Thyroid gland (tissue), 4 donors: ENCODE measurements around the gene SYNJ2. TPM values are rescaled to one million over a fixed set of nuclear protein-coding genes. Genes with fewer than 3 reads are reported as not detected.
A peak's percentile ranks its signal among the peaks of the same experiment; 100 is the strongest.

ENCODE experiments used
- DNase-seq, 2 donors: peaks; one replicate each; pipeline ENCODE4 v3.0.0-alpha.2; 2019
- H3K27ac ChIP-seq, 3 donors: fragments of 200-600 bp; sonication (generic); 1 replicate in 2 of 3; 2 replicates in 1 of 3; pipeline ENCODE4 v1.5.1; 2016 to 2019; ENCODE audit warnings: mild to moderate bottlenecking in 1 of 3, moderate library complexity in 1 of 3
- H3K27me3 ChIP-seq: fragments of 200-600 bp; sonication (generic); one replicate; pipeline ENCODE4 v1.5.1; 2019
- H3K36me3 ChIP-seq, 2 donors: fragments of 200-600 bp; sonication (generic); one replicate each; pipeline ENCODE4 v1.5.1; 2016 to 2019
- H3K4me1 ChIP-seq, 2 donors: fragments of 200-600 bp; sonication (generic); one replicate each; pipeline ENCODE4 v1.5.1; 2017 to 2019
- H3K4me3 ChIP-seq, 3 donors: fragments of 200-600 bp; sonication (generic); replicated peaks in 1 of 3; 1 replicate in 2 of 3; 2 replicates in 1 of 3; pipeline ENCODE4 v1.5.1; 2016; ENCODE audit warnings: mild to moderate bottlenecking in 1 of 3
- H3K9me3 ChIP-seq: fragments of 200-600 bp; sonication (generic); one replicate; pipeline ENCODE4 v1.5.1; 2017
- POLR2A ChIP-seq, 2 donors: fragments of 450-650 bp; IDR thresholded peaks; one replicate each; pipeline ENCODE4 v1.6.1; 2017; ENCODE audit warnings: antibody characterized with exemption in 2 of 2, mild to moderate bottlenecking in 2 of 2, moderate library complexity in 1 of 2
- WGBS, 2 donors: methylation state at CpG; one replicate each; pipeline ENCODE4 v1.1.5; 2017; 5-methylcytosine and 5-hydroxymethylcytosine counted together
- intact Hi-C: fragments of 100-400 bp; cut with DNase I; formaldehyde crosslinking; loops from one replicate; pipeline ENCODE4 v1.15.1; 2023
- total RNA-seq, 4 donors: library from RNA; depleted of rRNA; stranded (reverse); fragments of >200 nt; gene quantifications; one replicate each; pipeline ENCODE4 v1.2.3, GENCODE V29; 2016
- TF ChIP-seq, protein P1 (sequence below), 6 experiments: fragments of 200-600 bp in 3 of 6; fragments of 450-650 bp in 3 of 6; sonication (generic) in 3 of 6; IDR thresholded peaks; one replicate each; pipeline ENCODE4 v1.5.1; 2016 to 2019; ENCODE audit warnings: antibody characterized with exemption in 6 of 6, mild to moderate bottlenecking in 2 of 6, inconsistent platforms in 1 of 6, moderate library complexity in 1 of 6

SYNJ2 gene
- total RNA-seq, 4 donors from 2014 or later = 11.3 to 22.7 (median 13.5) TPM

DNA sequence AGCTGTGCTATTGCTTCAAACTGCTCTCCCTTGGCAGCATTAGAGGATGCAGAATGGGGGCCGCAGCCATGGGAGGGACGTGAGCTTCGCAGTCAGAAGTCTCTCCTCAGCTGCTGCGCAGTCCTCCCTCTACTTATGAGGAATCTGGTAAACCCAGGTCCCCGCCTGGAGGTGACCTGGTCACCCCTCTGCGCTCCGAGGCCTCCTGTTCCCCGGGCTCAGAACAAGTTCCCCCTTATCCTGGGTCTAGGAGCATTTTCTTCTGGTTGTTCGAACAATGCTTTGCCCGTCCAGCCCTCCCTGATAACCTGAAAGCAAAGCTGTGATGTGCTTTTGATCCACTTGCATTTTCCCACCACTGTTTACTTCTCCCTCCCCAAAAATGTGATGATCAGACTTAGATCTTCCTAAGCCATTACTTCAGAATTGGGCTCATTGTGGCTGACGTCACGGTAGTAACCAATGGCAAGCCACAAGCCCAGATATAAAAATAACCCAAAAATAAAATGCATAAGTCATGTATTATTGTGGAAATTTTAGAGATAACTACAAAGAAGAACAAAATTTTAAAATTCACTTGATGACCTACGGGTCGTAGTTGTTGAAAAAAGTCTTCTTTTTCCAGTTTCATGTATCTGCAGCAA is 105.7 kb downstream of the SYNJ2 start:
- Histone ChIP-seq H3K36me3 (no peaks in the 10 kb centered on the region), H3K4me3 (peak overlapping the region in 1 of 3 donors; percentile 23), H3K4me1 (peaks cover 22% of the 10 kb centered on the region in 2 donors), H3K9me3 (no peaks in the 10 kb centered on the region), H3K27me3 (no peaks in the 10 kb centered on the region), H3K27ac (peak overlapping the region; percentile 72 to 94 (median 85))
- intact Hi-C loops = no loop called here
- DNase-seq = no peak
- 83 to 87% methylated on average over 14 of the region's 14 CpGs for WGBS, 2 donors
- TF ChIP-seq, protein P1, sequence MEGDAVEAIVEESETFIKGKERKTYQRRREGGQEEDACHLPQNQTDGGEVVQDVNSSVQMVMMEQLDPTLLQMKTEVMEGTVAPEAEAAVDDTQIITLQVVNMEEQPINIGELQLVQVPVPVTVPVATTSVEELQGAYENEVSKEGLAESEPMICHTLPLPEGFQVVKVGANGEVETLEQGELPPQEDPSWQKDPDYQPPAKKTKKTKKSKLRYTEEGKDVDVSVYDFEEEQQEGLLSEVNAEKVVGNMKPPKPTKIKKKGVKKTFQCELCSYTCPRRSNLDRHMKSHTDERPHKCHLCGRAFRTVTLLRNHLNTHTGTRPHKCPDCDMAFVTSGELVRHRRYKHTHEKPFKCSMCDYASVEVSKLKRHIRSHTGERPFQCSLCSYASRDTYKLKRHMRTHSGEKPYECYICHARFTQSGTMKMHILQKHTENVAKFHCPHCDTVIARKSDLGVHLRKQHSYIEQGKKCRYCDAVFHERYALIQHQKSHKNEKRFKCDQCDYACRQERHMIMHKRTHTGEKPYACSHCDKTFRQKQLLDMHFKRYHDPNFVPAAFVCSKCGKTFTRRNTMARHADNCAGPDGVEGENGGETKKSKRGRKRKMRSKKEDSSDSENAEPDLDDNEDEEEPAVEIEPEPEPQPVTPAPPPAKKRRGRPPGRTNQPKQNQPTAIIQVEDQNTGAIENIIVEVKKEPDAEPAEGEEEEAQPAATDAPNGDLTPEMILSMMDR (IDR thresholded peaks at IDR 0.05) = no peak
- TF ChIP-seq POLR2A (IDR thresholded peaks at IDR 0.05) = no peak

DNA sequence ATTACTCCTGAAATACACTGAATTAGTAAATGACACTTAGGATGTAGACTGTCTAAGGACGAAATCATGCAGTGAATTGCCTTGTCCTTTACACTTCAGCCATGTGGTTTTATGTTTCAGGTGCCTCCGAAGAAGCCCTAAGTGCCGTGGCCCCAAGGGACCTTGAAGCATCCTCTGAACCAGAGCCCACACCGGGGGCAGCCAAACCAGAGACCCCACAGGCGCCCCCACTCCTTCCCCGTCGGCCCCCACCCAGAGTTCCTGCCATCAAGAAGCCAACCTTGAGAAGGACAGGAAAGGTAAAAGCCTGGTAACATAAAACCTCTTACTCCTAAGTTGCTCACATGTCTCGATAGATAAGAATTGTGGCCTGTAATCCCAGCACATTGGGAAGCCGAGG is 111.1 kb downstream of the SYNJ2 start:
- no peak for TF ChIP-seq POLR2A (IDR thresholded peaks at IDR 0.05)
- TF ChIP-seq, protein P1 (IDR thresholded peaks at IDR 0.05) = no peak
- no peak for DNase-seq
- peaks cover 7 to 25% of the 10 kb centered on the region in 2 donors for H3K36me3 ChIP-seq
- H3K4me1 ChIP-seq = no peaks in the 10 kb centered on the region
- no peaks in the 10 kb centered on the region for H3K9me3 ChIP-seq
- H3K27ac ChIP-seq = no peak overlapping the region
- no peak overlapping the region for H3K4me3 ChIP-seq
- no peaks in the 10 kb centered on the region for H3K27me3 ChIP-seq
- intact Hi-C loops = no loop called here
- 93 to 94% methylated on average over 9 of the region's 9 CpGs for WGBS, 2 donors

DNA sequence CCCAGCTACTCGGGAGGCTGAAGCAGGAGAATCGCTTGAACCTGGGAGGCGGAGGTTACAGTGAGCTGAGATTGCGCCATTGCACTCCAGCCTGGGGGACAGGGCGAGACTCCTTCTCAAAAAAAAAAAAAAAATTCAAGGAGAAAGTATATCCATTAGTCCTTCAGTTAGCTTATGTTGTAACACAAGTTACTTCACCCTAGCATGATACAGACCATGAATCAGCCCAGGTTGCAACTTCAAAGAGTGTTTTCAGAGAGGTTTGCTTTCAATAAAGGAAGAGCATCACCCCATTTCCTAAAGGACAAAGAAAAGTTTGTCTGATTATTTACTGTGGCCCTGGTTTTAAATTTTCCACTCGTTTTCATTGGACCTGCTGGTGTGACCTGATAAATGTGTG is 113.4 kb downstream of the SYNJ2 start:
- H3K4me1 ChIP-seq = peaks cover 0 to 3% of the 10 kb centered on the region in 2 donors
- DNase-seq = no peak
- 93% methylated on average over 6 of the region's 6 CpGs for WGBS, 2 donors
- no peak overlapping the region for H3K27ac ChIP-seq
- H3K27me3 ChIP-seq = no peaks in the 10 kb centered on the region
- H3K4me3 ChIP-seq = no peak overlapping the region
- intact Hi-C loops = no loop called here
- peaks cover 7 to 25% of the 10 kb centered on the region in 2 donors for H3K36me3 ChIP-seq
- TF ChIP-seq POLR2A (IDR thresholded peaks at IDR 0.05) = no peak
- TF ChIP-seq, protein P1 (IDR thresholded peaks at IDR 0.05) = no peak
- no peaks in the 10 kb centered on the region for H3K9me3 ChIP-seq

DNA sequence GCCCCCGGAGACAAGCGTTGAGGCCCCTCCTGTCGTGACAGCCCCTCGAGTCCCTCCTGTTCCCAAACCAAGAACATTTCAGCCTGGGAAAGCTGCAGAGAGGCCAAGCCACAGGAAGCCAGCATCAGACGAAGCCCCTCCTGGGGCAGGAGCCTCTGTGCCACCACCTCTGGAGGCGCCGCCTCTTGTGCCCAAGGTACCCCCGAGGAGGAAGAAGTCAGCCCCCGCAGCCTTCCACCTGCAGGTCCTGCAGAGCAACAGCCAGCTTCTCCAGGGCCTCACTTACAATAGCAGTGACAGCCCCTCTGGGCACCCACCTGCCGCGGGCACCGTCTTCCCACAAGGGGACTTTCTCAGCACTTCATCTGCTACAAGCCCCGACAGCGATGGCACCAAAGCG is 114.0 kb downstream of the SYNJ2 start:
- H3K9me3 ChIP-seq = no peaks in the 10 kb centered on the region
- H3K27me3 ChIP-seq = no peaks in the 10 kb centered on the region
- WGBS, 2 donors = 94 to 98% methylated on average over 11 to 15 of the region's 15 CpGs
- intact Hi-C loops = no loop called here
- no peak overlapping the region for H3K4me3 ChIP-seq
- TF ChIP-seq, protein P1 (IDR thresholded peaks at IDR 0.05) = no peak
- TF ChIP-seq POLR2A (IDR thresholded peaks at IDR 0.05) = no peak
- peaks cover 7 to 25% of the 10 kb centered on the region in 2 donors for H3K36me3 ChIP-seq
- H3K4me1 ChIP-seq = peaks cover 0 to 3% of the 10 kb centered on the region in 2 donors
- no peak for DNase-seq
- no peak overlapping the region for H3K27ac ChIP-seq

DNA sequence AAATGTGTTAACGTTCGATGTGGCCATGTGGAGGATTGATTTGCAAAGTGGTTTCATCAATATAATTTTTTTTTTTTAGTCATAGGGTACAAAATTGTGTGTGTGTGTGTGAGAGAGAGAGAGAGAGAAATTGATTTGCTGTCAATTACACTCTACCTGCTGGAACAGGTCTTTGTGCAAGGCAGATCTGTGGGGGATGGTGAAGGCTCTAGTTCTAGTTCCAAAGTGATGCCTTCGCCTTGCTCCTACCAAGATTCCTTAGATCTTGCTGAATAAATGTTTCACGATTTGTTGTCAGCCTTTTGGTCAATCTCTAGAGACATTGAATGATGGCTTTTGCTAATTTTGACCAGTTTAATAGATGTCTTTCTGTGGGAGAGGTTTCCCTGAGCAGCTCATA is 121.6 kb downstream of the SYNJ2 start:
- 95 to 97% methylated on average over 4 of the region's 4 CpGs for WGBS, 2 donors

More for the DNA sequence above, 121.6 kb downstream of the SYNJ2 start:
- no peaks in the 10 kb centered on the region for H3K9me3 ChIP-seq
- intact Hi-C loops = no loop called here
- TF ChIP-seq POLR2A (IDR thresholded peaks at IDR 0.05) = no peak
- TF ChIP-seq, protein P1 (IDR thresholded peaks at IDR 0.05) = no peak
- peaks cover 0 to 3% of the 10 kb centered on the region in 2 donors for H3K4me1 ChIP-seq
- H3K27me3 ChIP-seq = no peaks in the 10 kb centered on the region
- H3K27ac ChIP-seq = no peak overlapping the region
- no peaks in the 10 kb centered on the region for H3K36me3 ChIP-seq
- H3K4me3 ChIP-seq = no peak overlapping the region
- DNase-seq = no peak
